Esophagus mucosa (tissue), 1 donor: Measurements from ENCODE around the gene ZNF582. TPM values are rescaled to one million over a fixed set of nuclear protein-coding genes. Genes with fewer than 3 reads are reported as not detected.
"Not testable (repeated sequence)": the region's sequence is repeated elsewhere in the genome, so short reads cannot be mapped to it uniquely, and the experiment has no call there.

ENCODE experiments used
- ATAC-seq: fragments of 200-7000 bp; cut with Tn5 transposase; one replicate; pipeline ENCODE4 v1.9.1; 2020
- total RNA-seq: library from RNA; stranded (reverse); gene quantifications from one replicate; pipeline ENCODE4 v1.2.4, GENCODE V29; 2023
- donor health status: DM: yes; HTN: yes; CAD: no.

The ZNF582 gene
- total RNA-seq, 1 donor from 2014 or later = 0.92 TPM

GRCh38 chr19:56350416-56351045 is 42.8 kb downstream of the ZNF582 start:
- no peak for ATAC-seq

- ATAC-seq = no peak
Observed at GRCh38 chr19:56348289-56348877, 45.0 kb downstream of the ZNF582 start.

GRCh38 chr19:56347163-56347778 is 46.1 kb downstream of the ZNF582 start:
- no peak for ATAC-seq

- ATAC-seq = no peak
Observed at GRCh38 chr19:56341948-56342347, 51.4 kb downstream of the ZNF582 start.

- not testable (repeated sequence) for ATAC-seq
Observed at GRCh38 chr19:56339031-56339430, 54.3 kb downstream of the ZNF582 start.

- ATAC-seq = not testable (repeated sequence)
Observed at GRCh38 chr19:56337077-56337476, 56.3 kb downstream of the ZNF582 start.

- not testable (repeated sequence) for ATAC-seq
Observed at GRCh38 chr19:56335371-56335770, 58.0 kb downstream of the ZNF582 start.

- peak; percentile 66 for ATAC-seq
Observed at GRCh38 chr19:56333506-56333905, 59.8 kb downstream of the ZNF582 start.

Other genes starting within 250 kb of the ZNF582 start
- gene GALP, start 217.5 kb downstream of the ZNF582 start, total RNA-seq = not detected
- gene ZSCAN5B, start 195.8 kb downstream of the ZNF582 start, total RNA-seq = not detected
- gene ZSCAN5C, start 191.3 kb downstream of the ZNF582 start, total RNA-seq = not detected
- 1.4 TPM for gene EDDM13, start 120.8 kb downstream of the ZNF582 start, total RNA-seq
- gene ZSCAN5A, start 78.7 kb downstream of the ZNF582 start, total RNA-seq = 7.8 TPM
- gene ZNF583, start 10.8 kb upstream of the ZNF582 start, total RNA-seq = 0.48 TPM
- 0.76 TPM for gene ZNF667, start 83.8 kb upstream of the ZNF582 start, total RNA-seq
- 2.0 TPM for gene ZNF471, start 114.3 kb upstream of the ZNF582 start, total RNA-seq
- gene ZFP28, start 145.4 kb upstream of the ZNF582 start, total RNA-seq = 3.6 TPM
- 2.4 TPM for gene ZNF470, start 173.9 kb upstream of the ZNF582 start, total RNA-seq
- 1.9 TPM for gene ZNF71, start 201.8 kb upstream of the ZNF582 start, total RNA-seq
- not detected for gene SMIM17, start 249.6 kb upstream of the ZNF582 start, total RNA-seq